HL-60 (cell line): Measurements from ENCODE around the gene LAMB3.

Experiments used
- DNase-seq, 2 experiments: peaks; one replicate each; pipeline ENCODE4 v3.0.0-alpha.2; 2010 to 2020; ENCODE audit warnings: low read depth in 1 of 2, low spot score in 1 of 2
- H3K27ac ChIP-seq: fragments of 250-450 bp; sonication (Bioruptor Pico); replicated peaks from 2 replicates; pipeline ENCODE4 v1.5.1; 2020; ENCODE audit warnings: mild to moderate bottlenecking, moderate library complexity
- H3K27me3 ChIP-seq: fragments of 250-450 bp; sonication (Bioruptor Pico); 2 replicates; pipeline ENCODE4 v1.5.1; 2021; ENCODE audit warnings: mild to moderate bottlenecking, moderate library complexity; ENCODE audit not compliant: insufficient read depth, poor library complexity, severe bottlenecking
- H3K4me3 ChIP-seq: replicated peaks from 2 replicates; pipeline ENCODE4 v1.5.1; 2011; ENCODE audit warnings: mild to moderate bottlenecking, control low read depth, low read length; ENCODE audit not compliant: insufficient read depth
- CTCF ChIP-seq: IDR thresholded peaks from one replicate; pipeline ENCODE4 v1.5.1; 2011; ENCODE audit warnings: low read length, control low read depth, inconsistent platforms; ENCODE audit not compliant: insufficient read depth
- GABPA ChIP-seq: IDR thresholded peaks from 2 replicates; pipeline ENCODE4 v1.6.1; 2012; ENCODE audit warnings: low read depth
- POLR2AphosphoS5 ChIP-seq: IDR thresholded peaks from 2 replicates; pipeline ENCODE4 v1.6.1; 2012; ENCODE audit warnings: low read depth
- REST ChIP-seq: IDR thresholded peaks from 2 replicates; pipeline ENCODE4 v1.6.1; 2012; ENCODE audit warnings: low read depth; ENCODE audit not compliant: insufficient replicate concordance
- SPI1 ChIP-seq: IDR thresholded peaks from 2 replicates; pipeline ENCODE4 v1.6.1; 2012; ENCODE audit warnings: low read depth, mild to moderate bottlenecking, borderline replicate concordance

The LAMB3 gene

GRCh38 chr1:209584231-209584672 lies 68.0 kb downstream of the LAMB3 start:
- H3K4me3 ChIP-seq = no peak overlapping the region
- H3K27ac ChIP-seq = no peak overlapping the region
- TF ChIP-seq SPI1 = no peak
- TF ChIP-seq REST = no peak
- TF ChIP-seq CTCF = no peak
- TF ChIP-seq GABPA = no peak
- TF ChIP-seq POLR2AphosphoS5 = no peak

GRCh38 chr1:209583408-209583807 lies 68.8 kb downstream of the LAMB3 start, which contains the start of gene CAMK1G:
TSS of gene CAMK1G (plus strand) at chr1:209583714. CDS start at chr1:209594984, 11,270 bp downstream.
- DNase-seq = no peak
- Histone ChIP-seq H3K27ac (no peak within 1 kb of the TSS), H3K4me3 (no peak within 1 kb of the TSS), H3K27me3 (peaks cover 33% of the 10 kb centered on the region)
- no peak for TF ChIP-seq POLR2AphosphoS5
- no peak for TF ChIP-seq GABPA
- TF ChIP-seq REST = no peak
- TF ChIP-seq CTCF = no peak
- TF ChIP-seq SPI1 = no peak

More at GRCh38 chr1:209584231-209584672, 68.0 kb downstream of the LAMB3 start:
- DNase-seq = no peak
- H3K27me3 ChIP-seq = peaks cover 31% of the 10 kb centered on the region

GRCh38 chr1:209580577-209580976 lies 71.6 kb downstream of the LAMB3 start:
- no peak for DNase-seq
- Histone ChIP-seq H3K27me3 (peaks cover 25% of the 10 kb centered on the region), H3K4me3 (no peak overlapping the region), H3K27ac (no peak overlapping the region)
- TF ChIP-seq CTCF (no peak), SPI1 (no peak), REST (no peak), GABPA (no peak), POLR2AphosphoS5 (no peak)
